SK-N-SH (cell line): ENCODE data around the gene OR2AT4. TPM values are rescaled to one million over a fixed set of nuclear protein-coding genes. Genes with fewer than 3 reads are reported as not detected.

ENCODE experiments used
- CTCF ChIA-PET: fragments of 300-600, 350-600 bp; formaldehyde crosslinking; extraction: SDS; loops from one replicate; lab custom pipeline; 2021; lab: Yijun Ruan, JAX
- POLR2A ChIA-PET: fragments of 350-600 bp; sonication (Branson Sonifier 250); formaldehyde crosslinking; extraction: SDS; loops from one replicate; lab custom pipeline; 2020; ENCODE audit warnings: antibody characterized with exemption, inconsistent platforms; lab: Yijun Ruan, JAX
- DNase-seq: peaks from one replicate; pipeline ENCODE4 v3.0.0; 2012
- H2AFZ ChIP-seq: fragments of 200-600 bp; sonication (generic); 2 replicates; pipeline ENCODE4 v1.8.1; 2016; ENCODE audit warnings: antibody characterized with exemption, mild to moderate bottlenecking, low read depth
- H3F3A ChIP-seq: fragments of 200-600 bp; sonication (generic); replicated peaks from 2 replicates; pipeline ENCODE3; 2016; ENCODE audit warnings: antibody characterized with exemption, mild to moderate bottlenecking; ENCODE audit not compliant: insufficient read depth
- H3K27ac ChIP-seq, 2 experiments: fragments of 200-500 bp in 1 of 2; fragments of 200-600 bp in 1 of 2; sonication (Bioruptor generic) in 1 of 2; sonication (generic), shearing (Covaris generic) in 1 of 2; 2 replicates each; pipeline versions ENCODE4 v1.5.1 to v1.6.1; 2014 to 2016; ENCODE audit warnings: low read depth in 2 of 2, inconsistent platforms in 1 of 2, low read length in 1 of 2, mild to moderate bottlenecking in 1 of 2, mixed read lengths in 1 of 2
- H3K27me3 ChIP-seq: fragments of 200-600 bp; sonication (generic), shearing (Covaris generic); 2 replicates; pipeline ENCODE4 v1.6.1; 2016; ENCODE audit warnings: mixed run types; ENCODE audit not compliant: insufficient read depth
- H3K36me3 ChIP-seq, 2 experiments: fragments of 200-500 bp in 1 of 2; fragments of 200-600 bp in 1 of 2; sonication (Bioruptor generic) in 1 of 2; sonication (generic) in 1 of 2; replicated peaks in 1 of 2; 2 replicates each; pipeline versions ENCODE3 to v1.5.1; 2014 to 2016; ENCODE audit warnings: low read length in 1 of 2, mild to moderate bottlenecking in 1 of 2; ENCODE audit not compliant: insufficient read depth in 2 of 2, control insufficient read depth in 1 of 2
- H3K4me1 ChIP-seq, 2 experiments: fragments of 200-500 bp in 1 of 2; fragments of 200-600 bp in 1 of 2; sonication (Bioruptor generic) in 1 of 2; sonication (generic), shearing (Covaris generic) in 1 of 2; 2 replicates each; pipeline versions ENCODE4 v1.5.1 to v1.6.1; 2014 to 2016; ENCODE audit warnings: low read depth in 1 of 2, low read length in 1 of 2, mixed run types in 1 of 2; ENCODE audit not compliant: insufficient read depth in 2 of 2, control insufficient read depth in 1 of 2
- H3K4me2 ChIP-seq: fragments of 200-600 bp; sonication (generic), shearing (Covaris generic); 2 replicates; pipeline ENCODE4 v1.6.1; 2017; ENCODE audit warnings: mixed run types
- H3K4me3 ChIP-seq, 2 experiments: fragments of 200-500 bp in 1 of 2; fragments of 200-600 bp in 1 of 2; sonication (Bioruptor generic) in 1 of 2; sonication (generic), shearing (Covaris generic) in 1 of 2; 2 replicates each; pipeline versions ENCODE4 v1.5.1 to v1.8.1; 2014 to 2016; ENCODE audit warnings: low read depth in 2 of 2, inconsistent platforms in 1 of 2, low read length in 1 of 2, mild to moderate bottlenecking in 1 of 2, mixed read lengths in 1 of 2, moderate library complexity in 1 of 2
- H3K79me2 ChIP-seq: fragments of 200-600 bp; sonication (generic); 2 replicates; pipeline ENCODE4 v1.8.1; 2017; ENCODE audit warnings: mild to moderate bottlenecking; ENCODE audit not compliant: insufficient read depth
- H3K9ac ChIP-seq: fragments of 200-600 bp; sonication (generic); 2 replicates; pipeline ENCODE4 v1.6.1; 2017; ENCODE audit warnings: mixed run types
- H3K9me2 ChIP-seq: fragments of 200-600 bp; sonication (generic); 2 replicates; pipeline ENCODE4 v1.6.1; 2017; ENCODE audit warnings: mixed run types
- H3K9me3 ChIP-seq: fragments of 200-600 bp; sonication (generic); 2 replicates; pipeline ENCODE4 v1.6.1; 2017; ENCODE audit warnings: mixed run types, mild to moderate bottlenecking, moderate library complexity
- H4K20me1 ChIP-seq: fragments of 200-600 bp; sonication (generic); 2 replicates; pipeline ENCODE4 v1.6.1; 2017; ENCODE audit warnings: mild to moderate bottlenecking, mixed run types; ENCODE audit not compliant: insufficient read depth
- EZH2phosphoT487 ChIP-seq: fragments of 200-600 bp; sonication (generic); IDR thresholded peaks from 2 replicates; pipeline ENCODE4 v1.6.1; 2017; ENCODE audit warnings: low read depth, mixed run types, mild to moderate bottlenecking, antibody characterized with exemption, moderate library complexity, borderline replicate concordance
- FOXM1 ChIP-seq: IDR thresholded peaks from 2 replicates; pipeline ENCODE4 v1.4.0; 2012; ENCODE audit warnings: low read depth, mild to moderate bottlenecking
- GATA2 ChIP-seq: sonication (generic); formaldehyde crosslinking; IDR thresholded peaks from 2 replicates; pipeline ENCODE4 v1.5.0; 2020; ENCODE audit warnings: mild to moderate bottlenecking, missing genetic modification reagents
- MEF2A ChIP-seq: IDR thresholded peaks from 2 replicates; pipeline ENCODE4 v1.4.0; 2012; ENCODE audit warnings: low read depth, borderline replicate concordance
- NFIC ChIP-seq: IDR thresholded peaks from 2 replicates; pipeline ENCODE4 v1.4.0; 2012; ENCODE audit warnings: borderline replicate concordance
- NRF1 ChIP-seq: IDR thresholded peaks from 2 replicates; pipeline ENCODE4 v1.6.1; 2012; ENCODE audit warnings: low read depth, mild to moderate bottlenecking, low read length
- POLR2AphosphoS5 ChIP-seq: IDR thresholded peaks from 2 replicates; pipeline ENCODE4 v1.6.1; 2012; ENCODE audit warnings: low read depth, low read length
- RFX5 ChIP-seq: IDR thresholded peaks from 2 replicates; pipeline ENCODE4 v1.6.1; 2012; ENCODE audit warnings: mild to moderate bottlenecking, improper control_type of control experiment, low read length
- SIN3A ChIP-seq: IDR thresholded peaks from 2 replicates; pipeline ENCODE4 v1.6.1; 2012; ENCODE audit warnings: low read depth, mild to moderate bottlenecking, low read length, moderate library complexity, borderline replicate concordance
- TCF12 ChIP-seq: IDR thresholded peaks from 2 replicates; pipeline ENCODE4 v1.4.0; 2012
- TEAD4 ChIP-seq: IDR thresholded peaks from 2 replicates; pipeline ENCODE4 v1.4.0; 2012; ENCODE audit warnings: mild to moderate bottlenecking, borderline replicate concordance; ENCODE audit not compliant: insufficient read depth
- YY1 ChIP-seq: IDR thresholded peaks from 2 replicates; pipeline ENCODE4 v1.4.0; 2012; ENCODE audit warnings: low read depth, mild to moderate bottlenecking
- WGBS: methylation state at CpG from one replicate; pipeline ENCODE4 v1.1.6; 2017; ENCODE audit warnings: low lambda C conversion rate; 5-methylcytosine and 5-hydroxymethylcytosine counted together
- polyA plus RNA-seq, 3 experiments: library from polyadenylated mRNA; depleted of rRNA; stranded (reverse); fragments of >200 nt; gene quantifications; 2 replicates each; pipeline ENCODE4 v1.2.3, GENCODE V29; 2012
- TF ChIP-seq, protein P1 (sequence below): IDR thresholded peaks from 2 replicates; pipeline ENCODE4 v1.4.0; 2012; ENCODE audit warnings: low read depth
- TF ChIP-seq, protein P2 (sequence below): IDR thresholded peaks from 2 replicates; pipeline ENCODE4 v1.6.1; 2012; ENCODE audit warnings: mild to moderate bottlenecking, low read depth, low read length, moderate library complexity
- TF ChIP-seq, protein P3 (sequence below): fragments of 200-600 bp; sonication (generic); IDR thresholded peaks from 2 replicates; pipeline ENCODE4 v1.6.1; 2017; ENCODE audit warnings: antibody characterized with exemption, mild to moderate bottlenecking, moderate library complexity
- TF ChIP-seq, protein P4 (sequence below): fragments of 150-350 bp; IDR thresholded peaks from 2 replicates; pipeline ENCODE4 v1.6.1; 2016; ENCODE audit warnings: mild to moderate bottlenecking, low read depth, low read length
- TF ChIP-seq, protein P5 (sequence below): IDR thresholded peaks from 2 replicates; pipeline ENCODE4; 2012
- TF ChIP-seq, protein P6 (sequence below): IDR thresholded peaks from 2 replicates; pipeline ENCODE4 v1.4.0; 2012; ENCODE audit warnings: low read depth, borderline replicate concordance

The OR2AT4 gene
- polyA plus RNA-seq, 1 of the 3 experiments (the other 2 are of a cell fraction): not detected

DNA sequence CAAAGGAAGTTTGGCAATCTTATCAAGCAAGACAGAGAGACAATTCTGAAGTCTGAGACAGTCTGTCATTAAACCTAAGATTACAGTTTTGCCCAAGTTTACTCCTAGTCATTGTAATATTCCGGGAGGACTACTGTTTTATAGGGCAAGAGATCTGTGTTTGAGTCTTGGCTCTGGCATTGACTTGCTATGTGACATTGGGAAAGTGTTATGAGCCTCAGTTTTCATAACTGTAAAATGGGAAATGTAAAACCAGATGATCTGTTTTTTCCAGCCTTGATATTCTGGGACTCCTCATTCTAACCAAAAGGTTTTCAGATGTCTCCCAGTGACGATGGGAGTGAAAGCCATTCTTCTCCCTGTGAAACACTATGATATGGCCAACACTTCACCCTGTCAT, 29.9 kb upstream of the OR2AT4 start:
- Histone ChIP-seq H3K4me2 (no peak overlapping the region), H3F3A (no peaks in the 10 kb centered on the region), H3K9me3 (no peaks in the 10 kb centered on the region), H3K4me1 (no peaks in the 10 kb centered on the region)
- TF ChIP-seq, protein P1, sequence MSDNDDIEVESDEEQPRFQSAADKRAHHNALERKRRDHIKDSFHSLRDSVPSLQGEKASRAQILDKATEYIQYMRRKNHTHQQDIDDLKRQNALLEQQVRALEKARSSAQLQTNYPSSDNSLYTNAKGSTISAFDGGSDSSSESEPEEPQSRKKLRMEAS: no peak
- TF ChIP-seq TEAD4: no peak
- TF ChIP-seq, protein P2, sequence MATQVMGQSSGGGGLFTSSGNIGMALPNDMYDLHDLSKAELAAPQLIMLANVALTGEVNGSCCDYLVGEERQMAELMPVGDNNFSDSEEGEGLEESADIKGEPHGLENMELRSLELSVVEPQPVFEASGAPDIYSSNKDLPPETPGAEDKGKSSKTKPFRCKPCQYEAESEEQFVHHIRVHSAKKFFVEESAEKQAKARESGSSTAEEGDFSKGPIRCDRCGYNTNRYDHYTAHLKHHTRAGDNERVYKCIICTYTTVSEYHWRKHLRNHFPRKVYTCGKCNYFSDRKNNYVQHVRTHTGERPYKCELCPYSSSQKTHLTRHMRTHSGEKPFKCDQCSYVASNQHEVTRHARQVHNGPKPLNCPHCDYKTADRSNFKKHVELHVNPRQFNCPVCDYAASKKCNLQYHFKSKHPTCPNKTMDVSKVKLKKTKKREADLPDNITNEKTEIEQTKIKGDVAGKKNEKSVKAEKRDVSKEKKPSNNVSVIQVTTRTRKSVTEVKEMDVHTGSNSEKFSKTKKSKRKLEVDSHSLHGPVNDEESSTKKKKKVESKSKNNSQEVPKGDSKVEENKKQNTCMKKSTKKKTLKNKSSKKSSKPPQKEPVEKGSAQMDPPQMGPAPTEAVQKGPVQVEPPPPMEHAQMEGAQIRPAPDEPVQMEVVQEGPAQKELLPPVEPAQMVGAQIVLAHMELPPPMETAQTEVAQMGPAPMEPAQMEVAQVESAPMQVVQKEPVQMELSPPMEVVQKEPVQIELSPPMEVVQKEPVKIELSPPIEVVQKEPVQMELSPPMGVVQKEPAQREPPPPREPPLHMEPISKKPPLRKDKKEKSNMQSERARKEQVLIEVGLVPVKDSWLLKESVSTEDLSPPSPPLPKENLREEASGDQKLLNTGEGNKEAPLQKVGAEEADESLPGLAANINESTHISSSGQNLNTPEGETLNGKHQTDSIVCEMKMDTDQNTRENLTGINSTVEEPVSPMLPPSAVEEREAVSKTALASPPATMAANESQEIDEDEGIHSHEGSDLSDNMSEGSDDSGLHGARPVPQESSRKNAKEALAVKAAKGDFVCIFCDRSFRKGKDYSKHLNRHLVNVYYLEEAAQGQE: no peak
- TF ChIP-seq EZH2phosphoT487: no peak
- TF ChIP-seq GATA2 (CRISPR knock-in tag): no peak
- TF ChIP-seq TCF12: no peak
- TF ChIP-seq, protein P3, sequence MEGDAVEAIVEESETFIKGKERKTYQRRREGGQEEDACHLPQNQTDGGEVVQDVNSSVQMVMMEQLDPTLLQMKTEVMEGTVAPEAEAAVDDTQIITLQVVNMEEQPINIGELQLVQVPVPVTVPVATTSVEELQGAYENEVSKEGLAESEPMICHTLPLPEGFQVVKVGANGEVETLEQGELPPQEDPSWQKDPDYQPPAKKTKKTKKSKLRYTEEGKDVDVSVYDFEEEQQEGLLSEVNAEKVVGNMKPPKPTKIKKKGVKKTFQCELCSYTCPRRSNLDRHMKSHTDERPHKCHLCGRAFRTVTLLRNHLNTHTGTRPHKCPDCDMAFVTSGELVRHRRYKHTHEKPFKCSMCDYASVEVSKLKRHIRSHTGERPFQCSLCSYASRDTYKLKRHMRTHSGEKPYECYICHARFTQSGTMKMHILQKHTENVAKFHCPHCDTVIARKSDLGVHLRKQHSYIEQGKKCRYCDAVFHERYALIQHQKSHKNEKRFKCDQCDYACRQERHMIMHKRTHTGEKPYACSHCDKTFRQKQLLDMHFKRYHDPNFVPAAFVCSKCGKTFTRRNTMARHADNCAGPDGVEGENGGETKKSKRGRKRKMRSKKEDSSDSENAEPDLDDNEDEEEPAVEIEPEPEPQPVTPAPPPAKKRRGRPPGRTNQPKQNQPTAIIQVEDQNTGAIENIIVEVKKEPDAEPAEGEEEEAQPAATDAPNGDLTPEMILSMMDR: no peak
- no peak for TF ChIP-seq SIN3A
- TF ChIP-seq MEF2A: no peak
- no peak for TF ChIP-seq FOXM1
- no peak for TF ChIP-seq POLR2AphosphoS5
- no peak for TF ChIP-seq NFIC
- TF ChIP-seq NRF1: no peak
- TF ChIP-seq, protein P4, sequence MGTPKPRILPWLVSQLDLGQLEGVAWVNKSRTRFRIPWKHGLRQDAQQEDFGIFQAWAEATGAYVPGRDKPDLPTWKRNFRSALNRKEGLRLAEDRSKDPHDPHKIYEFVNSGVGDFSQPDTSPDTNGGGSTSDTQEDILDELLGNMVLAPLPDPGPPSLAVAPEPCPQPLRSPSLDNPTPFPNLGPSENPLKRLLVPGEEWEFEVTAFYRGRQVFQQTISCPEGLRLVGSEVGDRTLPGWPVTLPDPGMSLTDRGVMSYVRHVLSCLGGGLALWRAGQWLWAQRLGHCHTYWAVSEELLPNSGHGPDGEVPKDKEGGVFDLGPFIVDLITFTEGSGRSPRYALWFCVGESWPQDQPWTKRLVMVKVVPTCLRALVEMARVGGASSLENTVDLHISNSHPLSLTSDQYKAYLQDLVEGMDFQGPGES: no peak
- TF ChIP-seq, protein P5, sequence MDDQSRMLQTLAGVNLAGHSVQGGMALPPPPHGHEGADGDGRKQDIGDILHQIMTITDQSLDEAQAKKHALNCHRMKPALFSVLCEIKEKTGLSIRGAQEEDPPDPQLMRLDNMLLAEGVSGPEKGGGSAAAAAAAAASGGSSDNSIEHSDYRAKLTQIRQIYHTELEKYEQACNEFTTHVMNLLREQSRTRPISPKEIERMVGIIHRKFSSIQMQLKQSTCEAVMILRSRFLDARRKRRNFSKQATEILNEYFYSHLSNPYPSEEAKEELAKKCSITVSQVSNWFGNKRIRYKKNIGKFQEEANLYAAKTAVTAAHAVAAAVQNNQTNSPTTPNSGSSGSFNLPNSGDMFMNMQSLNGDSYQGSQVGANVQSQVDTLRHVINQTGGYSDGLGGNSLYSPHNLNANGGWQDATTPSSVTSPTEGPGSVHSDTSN: no peak
- TF ChIP-seq, protein P6, sequence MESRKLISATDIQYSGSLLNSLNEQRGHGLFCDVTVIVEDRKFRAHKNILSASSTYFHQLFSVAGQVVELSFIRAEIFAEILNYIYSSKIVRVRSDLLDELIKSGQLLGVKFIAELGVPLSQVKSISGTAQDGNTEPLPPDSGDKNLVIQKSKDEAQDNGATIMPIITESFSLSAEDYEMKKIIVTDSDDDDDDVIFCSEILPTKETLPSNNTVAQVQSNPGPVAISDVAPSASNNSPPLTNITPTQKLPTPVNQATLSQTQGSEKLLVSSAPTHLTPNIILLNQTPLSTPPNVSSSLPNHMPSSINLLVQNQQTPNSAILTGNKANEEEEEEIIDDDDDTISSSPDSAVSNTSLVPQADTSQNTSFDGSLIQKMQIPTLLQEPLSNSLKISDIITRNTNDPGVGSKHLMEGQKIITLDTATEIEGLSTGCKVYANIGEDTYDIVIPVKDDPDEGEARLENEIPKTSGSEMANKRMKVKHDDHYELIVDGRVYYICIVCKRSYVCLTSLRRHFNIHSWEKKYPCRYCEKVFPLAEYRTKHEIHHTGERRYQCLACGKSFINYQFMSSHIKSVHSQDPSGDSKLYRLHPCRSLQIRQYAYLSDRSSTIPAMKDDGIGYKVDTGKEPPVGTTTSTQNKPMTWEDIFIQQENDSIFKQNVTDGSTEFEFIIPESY: no peak
- TF ChIP-seq YY1: no peak
- no peak for TF ChIP-seq RFX5
- TF ChIP-seq, all 33 proteins: peak for 0
- CTCF ChIA-PET: interaction anchor here (1.1 to 10.3 kb wide), 3 partner anchors 16 to 122 kb away, joined by 3 to 111 read pairs (median 7); no protein-coding TSS in a partner anchor
- Histone ChIP-seq H3K9ac (no peak overlapping the region), H4K20me1 (no peaks in the 10 kb centered on the region), H3K9me2 (no peaks in the 10 kb centered on the region), H3K36me3 (no peaks in the 10 kb centered on the region), H2AFZ (no peak overlapping the region), H3K4me3 (no peak overlapping the region), H3K27me3 (no peaks in the 10 kb centered on the region), H3K27ac (no peak overlapping the region), H3K79me2 (no peaks in the 10 kb centered on the region)
- POLR2A ChIA-PET: interaction anchor here (0.6 kb wide), 1 partner anchor 18 kb away, joined by 3 read pairs; no protein-coding TSS in a partner anchor
- 14% methylated on average over 2 of the region's 2 CpGs for WGBS
- DNase-seq: no peak
